Measurements from ENCODE around the gene IGLL1. TPM values are rescaled to one million over a fixed set of nuclear protein-coding genes. Genes with fewer than 3 reads are reported as not detected.

The IGLL1 gene
- polyA plus RNA-seq, 1 donor (not counting 4 experiments of a cell fraction or from before 2014, with no cell fraction given) = not detected

GRCh38 chr22:23576681-23577080 is 3.4 kb downstream of the IGLL1 start:
- H3K27me3 ChIP-seq (ENCODE audit: control insufficient read depth, extremely low read depth, insufficient read depth, low read length) = no peaks in the 10 kb centered on the region
- no peaks in the 10 kb centered on the region for H4K20me1 ChIP-seq (ENCODE audit: control insufficient read depth, extremely low read depth, insufficient read depth, low read length)
- no peak overlapping the region for H3K9ac ChIP-seq (ENCODE audit: control insufficient read depth, extremely low read depth, insufficient read depth, low read length)
- H3K4me1 ChIP-seq (ENCODE audit: control insufficient read depth, extremely low read depth, insufficient read depth, low read length) = no peaks in the 10 kb centered on the region
- no peak overlapping the region for H3K4me3 ChIP-seq (ENCODE audit: control insufficient read depth in 2 of 3, extremely low read depth in 1 of 3, insufficient read depth in 2 of 3, low read depth in 1 of 3, low read length in 3 of 3)
- no peaks in the 10 kb centered on the region for H3K36me3 ChIP-seq (ENCODE audit: control insufficient read depth in 2 of 2, extremely low read depth in 1 of 2, insufficient read depth in 2 of 2, low read length in 2 of 2)
- DNase-seq (ENCODE audit: low read depth, low spot score) (no peak), FAIRE-seq (no peak)
- H3K9me1 ChIP-seq (ENCODE audit: control insufficient read depth, extremely low read depth, insufficient read depth, low read length) = no peaks in the 10 kb centered on the region
- H3K79me2 ChIP-seq (ENCODE audit: control insufficient read depth, insufficient read depth, low read length) = no peaks in the 10 kb centered on the region
- no peaks in the 10 kb centered on the region for H3K9me3 ChIP-seq (ENCODE audit: control insufficient read depth, low read depth, low read length)
- H2AFZ ChIP-seq (ENCODE audit: control insufficient read depth, low read length) = no peak overlapping the region
- H3K27ac ChIP-seq (ENCODE audit: control insufficient read depth, insufficient read depth, low read length) = no peak overlapping the region
- dilution Hi-C loops (cut with MboI; ENCODE audit: extremely low pct_ligation_motif_present, low sequenced_read_pairs) = no loop called here
- TF ChIP-seq CTCF (optimal IDR thresholded peaks at IDR 0.05 in 1 of 3, IDR thresholded peaks at IDR 0.05 in 1 of 3, conservative IDR thresholded peaks at IDR 0.05 in 1 of 3; ENCODE audit: extremely low read depth in 1 of 3, insufficient read depth in 2 of 3, low read length in 3 of 3) = no peak
- TF ChIP-seq EZH2 (IDR thresholded peaks at IDR 0.05; ENCODE audit: low read length) = no peak
- no peak overlapping the region for H3K4me2 ChIP-seq (ENCODE audit: control insufficient read depth, extremely low read depth, insufficient read depth, low read depth, low read length)

DNA sequence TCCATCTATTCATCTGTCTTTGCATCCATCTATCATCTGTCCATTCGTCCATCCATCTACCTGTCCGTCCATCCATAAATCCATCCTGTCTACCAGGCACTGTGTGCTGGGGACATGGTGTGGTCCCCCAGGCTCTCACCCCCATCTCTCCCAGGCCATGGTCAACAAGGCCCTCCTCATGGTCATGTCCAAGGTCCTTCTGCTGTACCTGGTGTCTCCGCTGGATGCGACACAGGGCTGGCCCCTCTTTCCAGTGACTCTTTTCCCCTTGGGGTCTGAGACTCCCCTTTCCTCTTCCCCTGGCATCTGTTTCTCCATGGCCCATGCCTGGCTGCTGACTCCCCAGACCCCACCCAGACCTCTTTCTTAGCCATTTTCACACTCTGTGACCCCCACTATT is 4.5 kb downstream of the IGLL1 start:
- Histone ChIP-seq H3K79me2 (ENCODE audit: control insufficient read depth, insufficient read depth, low read length) (no peaks in the 10 kb centered on the region), H3K9ac (ENCODE audit: control insufficient read depth, extremely low read depth, insufficient read depth, low read length) (no peak overlapping the region), H3K27me3 (ENCODE audit: control insufficient read depth, extremely low read depth, insufficient read depth, low read length) (no peaks in the 10 kb centered on the region), H3K4me3 (ENCODE audit: control insufficient read depth in 2 of 3, extremely low read depth in 1 of 3, insufficient read depth in 2 of 3, low read depth in 1 of 3, low read length in 3 of 3) (no peak overlapping the region), H3K4me1 (ENCODE audit: control insufficient read depth, extremely low read depth, insufficient read depth, low read length) (no peaks in the 10 kb centered on the region), H3K27ac (ENCODE audit: control insufficient read depth, insufficient read depth, low read length) (no peak overlapping the region), H3K9me3 (ENCODE audit: control insufficient read depth, low read depth, low read length) (no peaks in the 10 kb centered on the region), H2AFZ (ENCODE audit: control insufficient read depth, low read length) (no peak overlapping the region), H4K20me1 (ENCODE audit: control insufficient read depth, extremely low read depth, insufficient read depth, low read length) (no peaks in the 10 kb centered on the region), H3K36me3 (ENCODE audit: control insufficient read depth in 2 of 2, extremely low read depth in 1 of 2, insufficient read depth in 2 of 2, low read length in 2 of 2) (no peaks in the 10 kb centered on the region), H3K9me1 (ENCODE audit: control insufficient read depth, extremely low read depth, insufficient read depth, low read length) (no peaks in the 10 kb centered on the region), H3K4me2 (ENCODE audit: control insufficient read depth, extremely low read depth, insufficient read depth, low read depth, low read length) (no peak overlapping the region)
- dilution Hi-C loops (cut with MboI; ENCODE audit: extremely low pct_ligation_motif_present, low sequenced_read_pairs) = no loop called here
- TF ChIP-seq EZH2 (IDR thresholded peaks at IDR 0.05; ENCODE audit: low read length) (no peak), CTCF (optimal IDR thresholded peaks at IDR 0.05 in 1 of 3, IDR thresholded peaks at IDR 0.05 in 1 of 3, conservative IDR thresholded peaks at IDR 0.05 in 1 of 3; ENCODE audit: extremely low read depth in 1 of 3, insufficient read depth in 2 of 3, low read length in 3 of 3) (no peak)
- FAIRE-seq (no peak), DNase-seq (ENCODE audit: low read depth, low spot score) (no peak)
